HG03342 (cell line): ENCODE measurements around the gene MOSMO.

Source experiments
- ATAC-seq: cut with Tn5 transposase; IDR thresholded peaks from one replicate; pipeline ENCODE4 v1.9.1; 2021; ENCODE audit warnings: mild to moderate bottlenecking, moderate library complexity; ENCODE audit not compliant: unreplicated experiment

The MOSMO gene

GRCh38 chr16:22130528-22130927 lies 122.6 kb downstream of the MOSMO start:
- no peak for ATAC-seq

DNA sequence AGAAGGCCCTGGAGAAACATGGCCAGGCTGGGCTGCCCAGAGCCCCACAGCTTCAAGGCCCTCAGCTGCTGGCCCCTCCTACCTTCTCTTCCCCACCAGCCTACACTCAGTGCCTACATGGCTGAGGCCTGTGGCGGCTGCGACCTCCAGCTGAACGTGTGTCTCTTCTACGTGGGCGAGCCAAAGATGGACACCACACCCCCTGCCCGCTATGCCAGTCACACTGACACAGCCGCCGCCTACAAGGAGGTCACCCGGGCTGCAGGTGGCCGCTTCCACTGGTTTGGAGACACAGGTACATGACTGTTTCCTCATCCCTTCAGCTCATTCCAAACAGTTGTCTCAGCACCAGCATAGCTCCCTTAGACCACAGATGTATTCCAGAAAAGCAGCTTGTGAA lies 124.9 kb downstream of the MOSMO start:
- ATAC-seq: no peak
